Parathyroid adenoma (tissue), 2 donors: Measurements from ENCODE around the gene FOXL1.

Experiments
- H2AFZ ChIP-seq: fragments of 300-600 bp; sonication (generic); one replicate; pipeline ENCODE4 v1.7.0; 2017; ENCODE audit warnings: antibody characterized with exemption, mild to moderate bottlenecking
- H3K27ac ChIP-seq: fragments of 300-600 bp; sonication (generic); one replicate; pipeline ENCODE4 v1.7.0; 2017
- H3K27me3 ChIP-seq: fragments of 300-600 bp; sonication (generic); one replicate; pipeline ENCODE4 v1.7.0; 2017; ENCODE audit warnings: low read length; ENCODE audit not compliant: control insufficient read depth, insufficient read depth
- H3K36me3 ChIP-seq: fragments of 300-600 bp; sonication (generic); one replicate; pipeline ENCODE4 v1.7.0; 2017; ENCODE audit warnings: low read length; ENCODE audit not compliant: control insufficient read depth, insufficient read depth
- H3K4me1 ChIP-seq: fragments of 300-600 bp; sonication (generic); one replicate; pipeline ENCODE4 v1.7.0; 2017; ENCODE audit warnings: control low read depth
- H3K4me2 ChIP-seq: fragments of 300-600 bp; sonication (generic); one replicate; pipeline ENCODE4 v1.7.0; 2017; ENCODE audit warnings: low read length
- H3K4me3 ChIP-seq: fragments of 300-600 bp; sonication (generic); one replicate; pipeline ENCODE4 v1.7.0; 2017; ENCODE audit warnings: low read depth, low read length
- H3K79me2 ChIP-seq: fragments of 300-600 bp; sonication (generic); one replicate; pipeline ENCODE4 v1.7.0; 2017; ENCODE audit warnings: control low read depth
- H3K9ac ChIP-seq: fragments of 300-600 bp; sonication (generic); one replicate; pipeline ENCODE4 v1.7.0; 2017; ENCODE audit warnings: mild to moderate bottlenecking
- H3K9me3 ChIP-seq: fragments of 300-600 bp; sonication (generic); one replicate; pipeline ENCODE4 v1.7.0; 2017; ENCODE audit warnings: low read length; ENCODE audit not compliant: control insufficient read depth
- TF ChIP-seq, protein P1 (sequence below): fragments of 300-600 bp; sonication (generic); IDR thresholded peaks from one replicate; pipeline ENCODE4 v1.7.0; 2017; ENCODE audit warnings: antibody characterized with exemption, mild to moderate bottlenecking
- donor health status: primary hyperparathyroidism.

FOXL1 gene

GRCh38 chr16:86618431-86619238 is 40.3 kb downstream of the FOXL1 start:
- H3K79me2 ChIP-seq, result no peaks in the 10 kb centered on the region
- H3K27me3 ChIP-seq, result no peaks in the 10 kb centered on the region
- TF ChIP-seq, protein P1, sequence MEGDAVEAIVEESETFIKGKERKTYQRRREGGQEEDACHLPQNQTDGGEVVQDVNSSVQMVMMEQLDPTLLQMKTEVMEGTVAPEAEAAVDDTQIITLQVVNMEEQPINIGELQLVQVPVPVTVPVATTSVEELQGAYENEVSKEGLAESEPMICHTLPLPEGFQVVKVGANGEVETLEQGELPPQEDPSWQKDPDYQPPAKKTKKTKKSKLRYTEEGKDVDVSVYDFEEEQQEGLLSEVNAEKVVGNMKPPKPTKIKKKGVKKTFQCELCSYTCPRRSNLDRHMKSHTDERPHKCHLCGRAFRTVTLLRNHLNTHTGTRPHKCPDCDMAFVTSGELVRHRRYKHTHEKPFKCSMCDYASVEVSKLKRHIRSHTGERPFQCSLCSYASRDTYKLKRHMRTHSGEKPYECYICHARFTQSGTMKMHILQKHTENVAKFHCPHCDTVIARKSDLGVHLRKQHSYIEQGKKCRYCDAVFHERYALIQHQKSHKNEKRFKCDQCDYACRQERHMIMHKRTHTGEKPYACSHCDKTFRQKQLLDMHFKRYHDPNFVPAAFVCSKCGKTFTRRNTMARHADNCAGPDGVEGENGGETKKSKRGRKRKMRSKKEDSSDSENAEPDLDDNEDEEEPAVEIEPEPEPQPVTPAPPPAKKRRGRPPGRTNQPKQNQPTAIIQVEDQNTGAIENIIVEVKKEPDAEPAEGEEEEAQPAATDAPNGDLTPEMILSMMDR, result no peak
- H3K4me2 ChIP-seq, result no peak overlapping the region
- no peak overlapping the region for H3K4me3 ChIP-seq
- H3K36me3 ChIP-seq, result no peaks in the 10 kb centered on the region
- H3K9ac ChIP-seq, result no peak overlapping the region
- no peaks in the 10 kb centered on the region for H3K9me3 ChIP-seq
- no peak overlapping the region for H2AFZ ChIP-seq
- no peak overlapping the region for H3K27ac ChIP-seq
- no peaks in the 10 kb centered on the region for H3K4me1 ChIP-seq

GRCh38 chr16:86619239-86619794 is 41.0 kb downstream of the FOXL1 start:
- Histone ChIP-seq H2AFZ (no peak overlapping the region), H3K9ac (no peak overlapping the region), H3K4me3 (no peak overlapping the region), H3K27ac (no peak overlapping the region), H3K79me2 (no peaks in the 10 kb centered on the region), H3K27me3 (no peaks in the 10 kb centered on the region), H3K4me1 (peaks cover under 1% of the 10 kb centered on the region), H3K9me3 (no peaks in the 10 kb centered on the region), H3K4me2 (no peak overlapping the region), H3K36me3 (no peaks in the 10 kb centered on the region)
- TF ChIP-seq, protein P1, result no peak

DNA sequence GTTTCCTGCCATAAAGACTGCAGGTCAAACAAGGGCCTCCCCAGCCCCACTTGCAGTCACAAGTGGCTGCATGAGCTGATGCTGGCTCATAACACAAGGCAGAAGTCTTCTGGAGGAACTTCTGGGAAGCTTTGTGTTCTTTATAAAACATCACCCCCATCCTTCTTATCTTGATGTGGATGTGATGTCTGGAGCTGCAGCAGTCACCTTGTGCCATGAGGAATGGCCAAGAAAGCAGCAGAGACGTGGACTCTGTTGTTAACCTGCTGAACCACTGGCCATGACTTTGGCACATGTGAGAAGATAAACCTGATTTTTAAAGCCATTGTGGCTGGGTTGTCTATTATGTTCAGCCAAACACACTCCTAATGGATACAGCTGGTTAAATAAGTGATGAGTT is 41.8 kb downstream of the FOXL1 start:
- peaks cover 9% of the 10 kb centered on the region for H3K4me1 ChIP-seq

GRCh38 chr16:86621966-86622365 is 43.6 kb downstream of the FOXL1 start:
- no peaks in the 10 kb centered on the region for H3K27me3 ChIP-seq
- H3K27ac ChIP-seq, result no peak overlapping the region
- no peak overlapping the region for H3K9ac ChIP-seq
- H2AFZ ChIP-seq, result no peak overlapping the region
- TF ChIP-seq, protein P1, result no peak
- no peaks in the 10 kb centered on the region for H3K9me3 ChIP-seq
- peaks cover 12% of the 10 kb centered on the region for H3K4me1 ChIP-seq
- no peaks in the 10 kb centered on the region for H3K36me3 ChIP-seq
- H3K4me2 ChIP-seq, result no peak overlapping the region
- H3K4me3 ChIP-seq, result no peak overlapping the region
- H3K79me2 ChIP-seq, result no peaks in the 10 kb centered on the region

More for the DNA sequence above, 41.8 kb downstream of the FOXL1 start:
- H3K4me3 ChIP-seq, result no peak overlapping the region
- no peaks in the 10 kb centered on the region for H3K9me3 ChIP-seq
- TF ChIP-seq, protein P1, result no peak
- H3K36me3 ChIP-seq, result no peaks in the 10 kb centered on the region
- no peak overlapping the region for H3K4me2 ChIP-seq
- no peaks in the 10 kb centered on the region for H3K27me3 ChIP-seq
- H2AFZ ChIP-seq, result no peak overlapping the region
- no peak overlapping the region for H3K9ac ChIP-seq
- H3K27ac ChIP-seq, result no peak overlapping the region
- H3K79me2 ChIP-seq, result no peaks in the 10 kb centered on the region
